ENCODE measurements around the gene IRF9.

DNA sequence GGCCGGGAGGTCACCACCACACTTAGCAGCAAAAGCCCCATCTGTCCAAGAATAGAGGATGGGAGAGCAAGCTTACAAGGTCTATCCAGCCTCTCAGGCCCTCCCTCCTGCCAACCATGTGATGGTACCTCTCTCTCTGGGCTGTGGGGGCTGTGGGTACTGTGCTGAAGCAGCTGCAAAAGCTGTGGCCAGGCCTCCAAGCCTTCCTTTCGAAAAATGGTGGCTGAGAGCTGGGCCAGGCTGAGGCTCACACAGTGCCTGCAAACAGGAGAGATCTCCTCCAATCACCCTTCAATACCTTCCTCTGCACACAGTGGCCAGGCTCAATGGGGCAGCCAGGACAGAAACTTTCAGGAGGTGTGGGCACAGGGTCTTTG is 26.5 kb downstream of the IRF9 start:
- TF ChIP-seq, protein P1, sequence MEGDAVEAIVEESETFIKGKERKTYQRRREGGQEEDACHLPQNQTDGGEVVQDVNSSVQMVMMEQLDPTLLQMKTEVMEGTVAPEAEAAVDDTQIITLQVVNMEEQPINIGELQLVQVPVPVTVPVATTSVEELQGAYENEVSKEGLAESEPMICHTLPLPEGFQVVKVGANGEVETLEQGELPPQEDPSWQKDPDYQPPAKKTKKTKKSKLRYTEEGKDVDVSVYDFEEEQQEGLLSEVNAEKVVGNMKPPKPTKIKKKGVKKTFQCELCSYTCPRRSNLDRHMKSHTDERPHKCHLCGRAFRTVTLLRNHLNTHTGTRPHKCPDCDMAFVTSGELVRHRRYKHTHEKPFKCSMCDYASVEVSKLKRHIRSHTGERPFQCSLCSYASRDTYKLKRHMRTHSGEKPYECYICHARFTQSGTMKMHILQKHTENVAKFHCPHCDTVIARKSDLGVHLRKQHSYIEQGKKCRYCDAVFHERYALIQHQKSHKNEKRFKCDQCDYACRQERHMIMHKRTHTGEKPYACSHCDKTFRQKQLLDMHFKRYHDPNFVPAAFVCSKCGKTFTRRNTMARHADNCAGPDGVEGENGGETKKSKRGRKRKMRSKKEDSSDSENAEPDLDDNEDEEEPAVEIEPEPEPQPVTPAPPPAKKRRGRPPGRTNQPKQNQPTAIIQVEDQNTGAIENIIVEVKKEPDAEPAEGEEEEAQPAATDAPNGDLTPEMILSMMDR (conservative IDR thresholded peaks at IDR 0.05; ENCODE audit: low read depth in 2 of 2) = no peak
- TF ChIP-seq STAT1 (IDR thresholded peaks at IDR 0.05; ENCODE audit: unreplicated experiment) (no peak), CREB1 (CRISPR knock-in tag; IDR thresholded peaks at IDR 0.05; ENCODE audit: low read depth) (no peak), ZNF114 (CRISPR knock-in tag; IDR thresholded peaks at IDR 0.05) (no peak), POLR2AphosphoS5 (IDR thresholded peaks at IDR 0.05; ENCODE audit: low read depth) (no peak), EZH2phosphoT487 (IDR thresholded peaks at IDR 0.05; ENCODE audit: unreplicated experiment) (no peak), EZH2 (IDR thresholded peaks at IDR 0.05; ENCODE audit: low read depth, unreplicated experiment) (no peak), JUNB (IDR thresholded peaks at IDR 0.05; ENCODE audit: unreplicated experiment) (no peak), NANOG (IDR thresholded peaks at IDR 0.05; ENCODE audit: borderline replicate concordance) (no peak), ETS1 (IDR thresholded peaks at IDR 0.05) (no peak), ZNF331 (CRISPR knock-in tag; IDR thresholded peaks at IDR 0.05; ENCODE audit: low read depth) (no peak)
- TF ChIP-seq, protein P2, sequence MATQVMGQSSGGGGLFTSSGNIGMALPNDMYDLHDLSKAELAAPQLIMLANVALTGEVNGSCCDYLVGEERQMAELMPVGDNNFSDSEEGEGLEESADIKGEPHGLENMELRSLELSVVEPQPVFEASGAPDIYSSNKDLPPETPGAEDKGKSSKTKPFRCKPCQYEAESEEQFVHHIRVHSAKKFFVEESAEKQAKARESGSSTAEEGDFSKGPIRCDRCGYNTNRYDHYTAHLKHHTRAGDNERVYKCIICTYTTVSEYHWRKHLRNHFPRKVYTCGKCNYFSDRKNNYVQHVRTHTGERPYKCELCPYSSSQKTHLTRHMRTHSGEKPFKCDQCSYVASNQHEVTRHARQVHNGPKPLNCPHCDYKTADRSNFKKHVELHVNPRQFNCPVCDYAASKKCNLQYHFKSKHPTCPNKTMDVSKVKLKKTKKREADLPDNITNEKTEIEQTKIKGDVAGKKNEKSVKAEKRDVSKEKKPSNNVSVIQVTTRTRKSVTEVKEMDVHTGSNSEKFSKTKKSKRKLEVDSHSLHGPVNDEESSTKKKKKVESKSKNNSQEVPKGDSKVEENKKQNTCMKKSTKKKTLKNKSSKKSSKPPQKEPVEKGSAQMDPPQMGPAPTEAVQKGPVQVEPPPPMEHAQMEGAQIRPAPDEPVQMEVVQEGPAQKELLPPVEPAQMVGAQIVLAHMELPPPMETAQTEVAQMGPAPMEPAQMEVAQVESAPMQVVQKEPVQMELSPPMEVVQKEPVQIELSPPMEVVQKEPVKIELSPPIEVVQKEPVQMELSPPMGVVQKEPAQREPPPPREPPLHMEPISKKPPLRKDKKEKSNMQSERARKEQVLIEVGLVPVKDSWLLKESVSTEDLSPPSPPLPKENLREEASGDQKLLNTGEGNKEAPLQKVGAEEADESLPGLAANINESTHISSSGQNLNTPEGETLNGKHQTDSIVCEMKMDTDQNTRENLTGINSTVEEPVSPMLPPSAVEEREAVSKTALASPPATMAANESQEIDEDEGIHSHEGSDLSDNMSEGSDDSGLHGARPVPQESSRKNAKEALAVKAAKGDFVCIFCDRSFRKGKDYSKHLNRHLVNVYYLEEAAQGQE (IDR thresholded peaks at IDR 0.05; ENCODE audit: unreplicated experiment) = no peak

All from GM23338 (cell line).